ENCODE measurements around the gene CEP295NL.
"Not testable (repeated sequence)": the region's sequence is repeated elsewhere in the genome, so short reads cannot be mapped to it uniquely, and the experiment has no call there.

Gene CEP295NL, protein sequence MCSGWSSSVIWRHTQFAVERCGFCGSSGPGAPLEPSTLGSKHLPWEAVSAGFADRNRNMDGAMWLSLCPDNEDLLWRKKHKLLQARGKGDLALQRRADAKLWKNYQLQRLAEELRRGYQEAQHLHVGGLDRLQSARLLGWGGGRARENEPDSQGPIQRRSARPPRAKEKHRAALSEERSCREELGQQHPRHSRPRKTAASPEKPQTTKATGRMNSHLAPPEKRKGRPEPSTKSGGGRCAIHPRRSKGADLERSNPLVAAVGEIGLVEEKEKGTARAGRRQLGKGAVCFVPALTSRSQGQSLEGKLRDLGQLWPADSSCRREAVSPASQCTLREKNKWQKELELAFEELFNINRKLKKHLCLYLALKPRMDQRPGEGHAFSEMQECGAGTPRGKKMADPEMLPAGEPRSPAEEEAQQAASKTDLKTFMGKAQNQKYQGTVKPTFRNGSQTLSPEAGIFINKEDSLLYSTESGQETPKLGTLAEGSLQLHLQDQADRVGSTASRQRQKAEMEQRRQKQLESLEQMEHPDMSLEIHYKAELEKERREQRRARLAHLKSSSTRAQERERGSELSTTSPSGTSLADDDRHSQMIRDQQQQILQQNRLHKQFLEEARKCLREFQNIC

DNA sequence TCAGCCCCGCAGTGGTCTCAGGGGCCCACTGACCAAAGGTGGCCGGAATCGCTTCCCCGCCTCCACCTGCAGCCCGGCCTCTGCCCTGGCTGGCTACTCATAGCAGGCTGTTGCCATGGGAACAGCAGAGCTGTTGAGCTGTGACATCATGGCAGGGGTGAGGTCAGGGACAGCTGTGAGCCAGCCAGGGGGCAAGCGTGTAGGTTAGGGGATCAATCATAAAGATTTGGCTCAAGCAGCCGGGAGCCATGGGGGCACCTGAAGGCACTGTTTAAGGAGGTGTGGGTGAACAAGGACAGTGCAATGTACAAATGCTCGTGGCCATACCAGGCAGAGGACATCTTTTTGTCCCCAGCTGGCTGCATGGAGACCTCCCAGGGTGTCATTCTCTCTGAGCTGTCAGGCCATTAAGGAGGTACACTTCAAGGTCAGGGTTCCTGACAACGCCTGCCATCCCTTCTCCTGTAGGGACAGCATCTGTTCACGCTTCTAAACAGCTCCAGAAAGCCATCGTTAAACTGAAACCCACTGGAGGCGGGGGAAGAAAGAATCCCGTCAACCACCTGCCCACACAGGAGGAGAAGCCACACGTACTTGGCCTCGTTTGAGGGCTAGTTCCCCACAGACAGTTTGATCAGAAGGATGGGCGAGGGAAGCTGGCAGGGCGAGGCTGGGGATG lies at the start of gene CEP295NL:
CEP295NL (minus strand) TSS at position 101 of the 679 bp plus-strand sequence. CDS start 1,373 bp downstream, outside the sequence.
- DNase-seq (ENCODE audit: low read depth, low spot score): peak; percentile 63

DNA sequence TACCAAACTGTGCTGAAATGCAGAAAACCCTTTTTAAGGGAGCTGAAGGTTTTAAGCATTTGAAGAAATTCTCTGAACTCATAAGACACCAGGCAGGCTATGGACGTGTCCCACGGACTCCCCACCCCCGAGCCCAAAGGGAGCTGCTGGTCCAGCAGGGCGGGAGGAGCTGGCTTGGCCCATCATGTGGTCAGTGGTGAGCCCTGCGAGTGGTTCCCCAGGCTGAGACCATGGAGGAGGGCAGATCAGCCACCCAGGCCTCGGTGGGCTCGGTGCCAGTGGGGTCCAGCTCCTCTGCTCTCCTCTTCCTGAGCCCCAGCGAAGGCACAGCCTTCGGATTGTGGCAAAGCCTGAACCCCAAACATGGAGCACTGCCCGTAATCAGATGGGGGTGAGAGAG lies 49.7 kb upstream of the CEP295NL start:
- DNase-seq (ENCODE audit: low read depth, low spot score): no peak

DNA sequence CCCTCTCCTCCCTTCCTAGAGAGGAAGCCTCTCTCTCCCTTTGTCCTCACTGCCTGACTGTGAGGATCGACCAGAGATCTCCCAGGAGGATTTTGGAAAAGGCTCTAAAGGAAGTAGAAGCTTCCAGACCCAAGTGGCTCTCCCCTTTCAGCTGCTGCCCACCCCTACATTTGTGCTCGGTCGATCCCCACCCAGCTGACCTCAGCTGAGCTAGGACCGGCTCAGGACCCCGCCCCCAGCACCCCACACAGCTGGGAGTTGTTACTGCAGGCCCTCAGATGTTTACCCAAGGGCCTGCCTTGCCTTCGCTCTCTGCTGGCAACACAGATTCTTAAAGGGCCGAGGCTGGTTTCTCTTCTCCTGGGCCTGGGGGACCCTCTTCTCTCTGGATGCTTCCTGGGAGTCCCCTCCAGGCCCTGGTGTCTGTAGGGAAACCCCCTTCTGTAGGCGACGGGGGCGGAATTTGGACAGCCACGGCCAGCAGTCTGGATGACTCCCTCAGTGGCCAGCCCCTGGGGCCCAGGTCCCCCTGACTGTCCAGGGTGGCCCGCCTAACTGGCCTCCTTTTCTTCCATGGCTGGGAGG lies 49.1 kb upstream of the CEP295NL start:
- no peak for DNase-seq (ENCODE audit: low read depth, low spot score)

DNA sequence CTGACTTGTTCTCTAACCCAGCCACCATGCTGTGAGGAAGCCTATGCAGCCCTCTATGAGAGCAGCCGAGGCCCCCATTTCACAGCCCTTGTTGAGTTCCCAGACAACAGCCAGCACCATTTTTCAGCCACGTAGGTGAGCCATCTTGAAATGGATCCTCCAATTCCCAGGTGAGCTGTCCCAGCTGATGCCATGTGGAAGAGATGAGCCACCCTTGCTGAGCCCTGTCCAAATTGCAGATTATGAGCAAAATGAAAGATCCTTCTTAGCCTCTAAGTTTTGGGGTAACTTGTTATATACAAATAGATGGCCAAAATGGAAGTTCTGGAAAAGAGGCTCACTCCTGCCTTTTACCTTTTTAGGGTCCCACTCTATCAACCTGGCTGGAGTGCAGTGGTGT lies 47.9 kb upstream of the CEP295NL start:
- DNase-seq (ENCODE audit: low read depth, low spot score): no peak

DNA sequence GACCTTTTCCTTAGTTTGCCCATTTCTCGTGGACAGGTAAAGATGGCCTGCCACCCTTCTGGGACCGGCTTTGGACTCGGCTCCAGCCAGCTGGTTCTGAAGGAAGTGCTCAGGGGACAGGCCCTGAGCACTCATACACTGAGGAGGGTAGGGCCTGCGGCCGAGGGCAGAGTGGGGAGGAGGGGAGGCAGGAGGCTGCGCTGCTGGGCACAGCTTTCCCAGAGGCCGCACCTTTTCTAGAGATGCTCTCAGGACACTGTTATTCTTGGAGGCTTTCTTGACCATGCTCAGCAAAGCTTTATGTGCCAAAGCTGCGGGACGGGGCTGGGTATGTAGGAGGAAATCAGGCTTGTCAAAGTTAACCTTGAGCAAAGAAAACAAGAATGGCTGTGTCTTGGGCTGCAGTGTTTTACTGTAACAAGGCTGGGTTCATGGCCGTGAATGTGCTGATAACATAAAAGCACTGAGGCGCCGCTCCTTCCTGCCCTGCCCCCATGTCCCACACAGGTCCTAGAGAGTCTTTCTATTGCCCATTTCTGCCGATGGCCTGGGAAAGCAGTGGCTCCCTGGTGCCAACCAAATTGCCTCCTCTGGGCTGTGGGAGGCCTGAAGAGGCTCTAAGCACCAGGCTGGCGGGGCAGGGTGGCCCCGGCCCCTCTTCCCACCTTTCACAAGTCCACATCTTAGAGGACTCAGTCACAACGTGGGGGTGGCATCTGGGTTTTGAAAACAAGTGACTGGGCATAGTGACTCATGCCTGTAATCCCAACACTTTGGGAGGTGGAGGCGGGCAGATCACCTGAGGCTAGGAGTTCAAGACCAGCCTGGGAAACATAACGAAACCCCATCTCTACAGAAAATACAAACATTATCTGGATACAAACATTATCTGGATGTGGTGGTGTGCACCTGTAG lies 44.5 kb upstream of the CEP295NL start:
- DNase-seq (ENCODE audit: low read depth, low spot score): no peak

DNA sequence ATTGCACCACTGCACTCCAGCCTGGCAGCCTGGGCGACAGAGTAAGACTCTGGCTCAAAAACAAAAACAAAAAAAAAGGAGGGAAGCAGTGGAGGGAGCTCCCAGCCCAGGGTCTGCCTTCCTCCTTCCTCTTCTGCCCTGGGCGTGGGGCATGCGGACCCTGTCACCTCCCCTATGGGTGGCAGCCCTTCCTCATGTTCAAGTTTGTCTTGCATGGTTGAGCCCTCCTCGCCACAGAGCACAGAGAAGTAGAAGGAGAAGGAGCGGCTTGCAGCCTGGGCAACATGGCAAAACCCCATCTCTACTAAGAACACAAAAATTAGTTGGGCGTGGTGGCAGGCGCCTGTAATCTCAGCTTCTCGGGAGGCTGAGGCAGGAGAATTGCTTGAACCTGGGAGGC lies 43.6 kb upstream of the CEP295NL start:
- DNase-seq (ENCODE audit: low read depth, low spot score): no peak

DNA sequence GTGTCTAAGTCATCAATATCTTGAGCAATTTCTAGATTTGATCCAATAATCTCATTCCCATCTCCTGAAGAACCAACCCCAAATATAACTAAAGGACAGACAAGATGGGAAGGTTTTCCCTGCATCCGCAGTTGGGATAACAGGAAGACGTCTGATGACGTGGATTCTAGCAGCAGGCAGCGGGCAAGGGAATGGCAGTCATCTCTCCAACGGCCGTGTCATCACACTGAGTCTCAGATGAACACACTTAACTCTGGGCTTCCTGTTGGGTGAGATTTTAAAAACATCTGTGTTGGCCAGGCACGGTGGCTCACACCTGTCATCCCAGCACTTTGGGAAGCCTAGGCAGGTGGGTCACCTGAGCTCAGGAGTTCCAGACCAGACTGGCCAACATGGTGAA lies 43.1 kb upstream of the CEP295NL start:
- DNase-seq (ENCODE audit: low read depth, low spot score): no peak

DNA sequence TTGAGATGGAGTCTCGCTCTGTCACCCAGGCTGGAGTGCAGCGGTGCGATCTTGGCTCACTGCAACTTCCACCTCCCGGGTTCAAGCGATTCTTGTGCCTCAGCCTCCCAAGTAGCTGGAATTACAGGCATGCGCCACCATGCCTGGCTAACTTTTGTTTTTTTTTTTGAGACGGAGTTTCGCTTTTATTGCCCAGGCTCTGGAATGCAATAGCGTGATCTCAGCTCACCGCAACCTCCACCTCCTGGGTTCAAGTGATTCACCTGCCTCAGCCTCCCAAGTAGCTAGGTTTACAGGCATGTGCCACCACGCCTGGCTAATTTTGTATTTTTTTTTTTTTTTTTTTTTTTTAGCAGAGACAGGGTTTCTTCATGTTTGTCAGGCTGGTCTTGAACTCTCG lies 42.5 kb upstream of the CEP295NL start:
- not testable (repeated sequence) for DNase-seq (ENCODE audit: low read depth, low spot score)

DNA sequence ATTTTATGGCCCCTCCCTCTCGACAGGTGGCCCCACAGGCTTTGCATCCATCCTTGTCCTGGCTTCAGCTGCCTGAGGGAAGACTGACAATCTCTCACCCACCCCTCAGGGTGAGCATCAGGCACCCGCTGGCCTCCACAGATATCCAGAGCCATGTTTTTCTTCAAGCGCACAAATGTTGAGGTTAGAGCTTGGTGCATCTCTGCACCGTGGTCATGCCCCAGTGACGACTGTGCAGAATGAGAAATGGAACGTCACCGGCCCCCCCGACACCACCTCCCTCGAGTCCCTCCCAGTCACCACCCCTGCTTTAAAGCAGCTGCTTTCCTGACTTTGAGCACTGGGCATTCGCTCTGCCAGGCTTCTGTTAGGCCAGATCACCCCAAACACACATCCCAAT lies 42.0 kb upstream of the CEP295NL start:
- no peak for DNase-seq (ENCODE audit: low read depth, low spot score)

DNA sequence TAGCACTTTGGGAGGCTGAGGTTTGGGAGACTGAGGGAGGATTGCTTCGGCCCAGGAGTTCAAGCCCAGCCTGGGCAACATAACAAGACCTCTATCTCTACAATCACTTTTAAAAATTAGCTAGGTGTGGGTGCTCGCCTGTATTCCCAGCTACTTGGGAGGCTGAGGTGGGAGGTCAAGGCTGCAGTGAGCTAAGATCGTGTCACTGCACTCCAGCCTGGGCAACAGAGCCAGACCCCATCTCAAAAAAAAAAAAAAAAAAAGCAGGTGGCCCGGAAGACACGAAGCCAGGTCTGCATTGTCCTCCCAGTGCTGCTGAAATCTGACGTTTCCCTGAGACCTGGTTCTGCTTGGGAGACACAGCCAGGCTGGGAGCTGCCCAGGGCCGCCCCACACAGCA lies 41.0 kb upstream of the CEP295NL start:
- DNase-seq (ENCODE audit: low read depth, low spot score): no peak

DNA sequence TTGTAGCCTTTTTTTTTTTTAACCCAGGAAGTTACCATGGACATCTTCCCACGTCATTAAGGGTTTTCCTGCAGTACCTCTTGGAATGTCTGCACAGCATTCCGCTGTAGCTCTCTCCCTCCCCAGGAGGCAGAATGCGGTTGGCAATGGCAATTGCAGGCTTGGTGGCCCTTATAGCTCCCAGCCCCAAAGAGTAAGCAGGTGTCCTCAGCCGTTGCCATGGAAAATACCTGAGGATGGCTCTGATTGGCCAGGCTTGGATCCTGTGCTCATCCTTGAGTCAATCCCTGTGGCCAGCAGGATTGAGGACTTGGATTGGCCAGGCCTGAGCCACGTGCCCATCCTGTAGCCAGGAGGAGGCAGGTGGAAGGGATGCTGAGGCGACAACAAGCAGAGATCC lies 37.7 kb upstream of the CEP295NL start:
- peak; percentile 81 for DNase-seq (ENCODE audit: low read depth, low spot score)

DNA sequence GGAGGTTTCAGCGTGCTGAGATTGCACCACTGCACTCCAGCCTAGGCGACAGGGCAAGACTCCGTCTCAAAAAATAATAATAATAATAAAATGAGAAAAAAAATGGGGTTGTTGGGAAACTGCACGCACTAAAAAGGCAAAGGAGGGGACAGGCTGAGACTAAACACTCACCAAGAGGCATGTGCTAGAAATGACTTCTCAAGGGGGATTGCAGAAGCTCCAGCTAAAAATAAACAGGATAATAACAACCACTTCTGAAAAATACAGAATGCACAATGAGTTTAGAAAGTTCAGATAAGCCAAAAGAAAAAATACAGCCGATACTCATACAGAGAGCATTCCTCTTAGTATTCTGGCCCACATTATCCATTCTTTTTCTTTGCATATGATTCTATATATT lies 37.3 kb upstream of the CEP295NL start:
- DNase-seq (ENCODE audit: low read depth, low spot score): no peak

DNA sequence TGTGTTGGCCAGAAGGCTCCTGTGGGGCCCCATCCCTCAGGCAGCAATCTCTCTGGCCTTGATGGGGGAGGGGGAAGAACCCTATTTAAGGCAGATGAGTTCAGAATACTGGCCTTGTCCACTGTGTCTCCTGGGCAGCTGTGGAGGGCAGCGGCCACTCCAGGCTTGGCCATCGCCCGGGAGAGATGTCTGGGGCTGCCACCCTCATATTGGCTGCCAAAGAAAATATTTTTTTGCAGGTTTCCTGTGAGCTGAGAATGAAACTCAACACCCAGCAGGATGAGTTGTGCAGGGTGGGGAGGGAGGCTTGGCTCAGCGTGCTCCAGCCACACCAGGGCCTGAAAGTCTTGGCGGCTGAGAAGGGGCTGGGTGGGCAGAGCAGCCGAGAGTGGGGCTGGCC lies 36.6 kb upstream of the CEP295NL start:
- no peak for DNase-seq (ENCODE audit: low read depth, low spot score)

DNA sequence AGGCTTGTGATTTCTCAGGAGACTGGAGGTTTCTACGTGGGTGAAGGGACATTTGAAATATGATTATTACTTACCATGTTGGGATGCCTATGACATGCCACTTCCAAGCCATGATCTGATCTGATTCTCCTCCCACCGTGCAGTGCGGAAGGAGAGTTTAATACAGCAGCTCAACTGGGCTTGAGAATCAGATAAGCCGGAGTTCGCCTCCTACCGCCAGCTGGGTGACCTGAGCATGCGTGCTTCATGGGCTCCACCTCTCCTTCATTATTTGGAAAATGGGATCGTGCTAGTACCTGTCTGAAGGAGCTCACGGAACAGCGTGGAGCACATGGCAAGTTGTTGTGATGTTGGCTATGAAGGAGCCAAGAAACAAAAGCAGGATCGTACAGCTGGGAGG lies 34.6 kb upstream of the CEP295NL start:
- no peak for DNase-seq (ENCODE audit: low read depth, low spot score)

DNA sequence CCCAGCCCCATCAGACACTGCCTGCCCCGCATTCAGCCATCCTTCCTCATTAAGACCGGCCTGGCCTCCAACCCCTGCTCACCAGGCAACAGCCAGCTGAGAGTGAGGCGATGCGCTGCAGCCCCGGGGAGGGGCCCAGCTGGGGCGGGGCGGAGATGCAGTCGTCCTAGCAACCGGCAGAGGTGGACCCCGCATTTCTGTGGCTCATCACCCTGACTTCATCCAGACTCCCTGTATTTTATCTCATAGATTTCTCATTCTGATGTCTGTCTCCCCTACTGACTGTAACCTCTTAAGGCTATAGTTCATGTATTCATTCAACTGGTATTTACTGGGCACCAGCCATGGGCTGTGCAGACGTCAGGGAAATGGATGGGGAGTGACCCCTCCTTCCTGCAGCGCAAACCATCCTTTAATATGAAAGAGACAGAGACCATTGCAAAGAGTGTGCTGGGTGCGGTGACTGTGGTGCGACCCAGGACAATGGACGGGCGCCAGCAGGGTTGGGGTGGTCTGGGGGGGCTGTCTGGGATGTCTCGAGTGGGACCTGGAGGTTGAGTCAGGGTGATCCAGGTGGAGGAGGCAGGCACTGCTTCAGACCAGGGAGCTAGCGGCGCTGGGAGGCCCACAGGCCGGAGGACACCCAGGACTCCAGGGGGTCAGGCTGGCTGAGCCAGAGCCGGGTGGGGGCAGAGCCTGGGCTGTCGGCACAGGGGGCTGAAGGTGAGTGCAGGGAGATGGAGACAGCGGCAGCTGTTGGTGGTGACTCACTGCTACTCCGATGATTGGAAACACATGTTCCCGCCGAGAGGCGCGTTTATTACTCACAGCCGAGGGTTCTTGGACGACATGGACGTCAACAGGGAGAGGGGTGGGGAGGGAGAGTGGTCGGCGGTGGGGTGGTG lies 32.7 kb upstream of the CEP295NL start:
- peak; percentile 44 for DNase-seq (ENCODE audit: low read depth, low spot score)

DNA sequence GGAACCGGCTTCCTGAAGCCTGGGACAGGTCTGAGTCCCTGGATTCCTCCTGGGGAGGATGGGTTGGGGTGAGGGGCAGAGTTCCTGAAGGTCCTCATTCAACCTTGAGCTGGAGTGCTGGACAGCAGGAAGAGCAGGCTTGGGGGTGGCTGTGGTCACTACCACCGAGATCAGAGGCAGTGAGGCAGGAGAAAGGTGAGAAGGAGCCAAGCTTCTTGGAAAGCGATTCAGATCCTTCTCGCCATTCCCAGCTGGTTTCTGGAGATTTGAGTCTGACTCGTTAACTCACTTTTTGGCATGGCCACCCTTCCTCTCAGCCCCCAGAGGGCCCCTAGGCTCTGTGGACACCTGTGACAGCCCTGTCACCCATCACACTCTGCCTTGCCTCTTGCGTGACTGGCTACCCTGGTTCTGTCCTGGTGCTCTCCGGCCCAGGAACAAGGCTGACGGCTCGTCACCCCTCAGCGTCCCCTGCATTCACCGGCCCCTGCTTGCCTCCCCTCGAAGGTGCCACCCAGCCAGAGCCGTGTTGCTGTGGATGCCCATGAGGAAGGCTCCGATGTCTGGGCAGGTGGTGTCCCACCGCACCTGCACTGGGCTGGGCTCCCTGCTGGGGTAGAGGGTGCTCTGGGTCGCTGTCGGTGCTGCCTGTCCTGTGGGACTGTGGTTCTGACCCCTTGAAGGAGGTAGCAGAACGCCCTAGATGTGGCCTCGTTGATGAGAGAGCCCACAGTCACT lies 31.8 kb upstream of the CEP295NL start:
- no peak for DNase-seq (ENCODE audit: low read depth, low spot score)

DNA sequence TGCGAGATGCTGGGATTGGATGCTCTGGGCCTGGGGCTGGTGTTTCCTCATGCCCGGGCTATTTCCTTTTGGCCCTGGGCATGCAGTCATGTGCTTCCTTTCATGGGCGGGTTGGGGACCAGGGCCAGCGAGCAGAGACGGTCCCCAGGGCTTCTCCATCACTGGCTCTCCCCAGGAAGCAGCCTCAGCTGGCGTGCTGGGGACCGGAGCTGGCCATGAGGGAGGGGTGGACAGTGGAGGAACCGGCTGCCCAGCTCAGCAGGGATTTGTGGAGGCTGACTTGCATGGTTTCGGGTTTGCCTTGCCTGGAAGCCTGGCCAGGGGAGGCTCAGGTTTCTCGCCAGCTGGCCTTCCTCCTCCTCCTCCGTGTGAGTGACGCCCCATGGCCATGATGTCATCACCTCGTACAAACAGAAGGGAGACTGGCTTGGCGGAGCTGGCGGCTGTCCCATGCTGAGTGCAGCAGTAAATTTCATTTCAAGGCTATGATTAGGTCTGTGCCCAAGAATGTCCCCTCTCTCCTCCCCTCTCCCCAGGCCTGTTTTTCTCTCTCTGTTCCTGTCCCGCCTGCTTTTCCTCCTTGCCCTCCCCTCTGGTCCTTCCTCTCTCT lies 31.1 kb upstream of the CEP295NL start:
- DNase-seq (ENCODE audit: low read depth, low spot score): peak; percentile 90

DNA sequence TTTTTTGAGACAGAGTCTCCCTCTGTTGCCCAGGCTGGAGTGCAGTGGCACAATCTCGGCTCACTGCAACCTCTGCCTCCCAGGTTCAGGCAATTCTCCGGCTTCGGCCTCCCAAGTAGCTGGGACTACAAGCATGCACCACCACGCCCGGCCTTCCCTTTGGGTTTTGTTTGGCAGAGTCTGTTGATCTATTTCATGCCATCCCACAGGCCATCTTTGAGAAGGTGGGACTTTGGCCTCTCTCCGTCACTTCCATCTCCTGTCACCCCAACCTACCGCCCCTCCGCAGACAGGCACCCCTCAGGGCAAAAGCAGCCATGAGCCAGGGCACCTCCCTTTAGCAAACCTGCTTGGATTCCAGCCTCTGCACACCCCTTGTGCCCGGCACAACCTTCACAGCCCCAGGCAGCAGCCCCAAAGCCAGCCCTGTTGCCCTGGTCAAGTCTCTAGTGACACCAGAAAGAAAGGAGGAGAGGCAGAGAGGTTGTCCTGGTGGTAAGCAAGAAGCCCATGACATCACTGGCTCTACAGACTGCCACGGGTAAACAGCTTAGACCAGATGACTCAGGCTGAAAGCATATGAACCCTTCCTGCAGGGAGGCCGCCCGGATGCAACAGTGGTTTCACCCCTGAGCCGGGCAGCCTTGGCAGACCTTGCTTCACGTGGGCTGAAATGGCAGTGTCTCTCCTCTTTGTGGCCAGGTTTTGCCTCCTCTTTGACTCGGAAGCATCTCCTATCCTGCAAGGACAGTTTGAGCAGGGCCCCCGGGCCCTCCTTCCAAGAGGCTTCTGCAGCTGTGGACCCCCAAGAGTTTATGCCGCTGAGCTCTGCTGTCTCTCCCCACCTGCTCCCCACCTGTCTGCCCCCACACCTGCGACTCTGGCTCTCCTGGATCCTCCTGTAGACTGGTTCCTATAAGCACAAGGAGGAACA lies 30.3 kb upstream of the CEP295NL start:
- DNase-seq (ENCODE audit: low read depth, low spot score): peak; percentile 53

All from ELF-1 (cell line).